ENCODE data around the gene BOD1. TPM values are rescaled to one million over a fixed set of nuclear protein-coding genes. Genes with fewer than 3 reads are reported as not detected.
A peak's percentile ranks its signal among the peaks of the same experiment; 100 is the strongest.

The BOD1 gene
- total RNA-seq, 1 donor from 2014 or later, result 70.9 TPM

DNA sequence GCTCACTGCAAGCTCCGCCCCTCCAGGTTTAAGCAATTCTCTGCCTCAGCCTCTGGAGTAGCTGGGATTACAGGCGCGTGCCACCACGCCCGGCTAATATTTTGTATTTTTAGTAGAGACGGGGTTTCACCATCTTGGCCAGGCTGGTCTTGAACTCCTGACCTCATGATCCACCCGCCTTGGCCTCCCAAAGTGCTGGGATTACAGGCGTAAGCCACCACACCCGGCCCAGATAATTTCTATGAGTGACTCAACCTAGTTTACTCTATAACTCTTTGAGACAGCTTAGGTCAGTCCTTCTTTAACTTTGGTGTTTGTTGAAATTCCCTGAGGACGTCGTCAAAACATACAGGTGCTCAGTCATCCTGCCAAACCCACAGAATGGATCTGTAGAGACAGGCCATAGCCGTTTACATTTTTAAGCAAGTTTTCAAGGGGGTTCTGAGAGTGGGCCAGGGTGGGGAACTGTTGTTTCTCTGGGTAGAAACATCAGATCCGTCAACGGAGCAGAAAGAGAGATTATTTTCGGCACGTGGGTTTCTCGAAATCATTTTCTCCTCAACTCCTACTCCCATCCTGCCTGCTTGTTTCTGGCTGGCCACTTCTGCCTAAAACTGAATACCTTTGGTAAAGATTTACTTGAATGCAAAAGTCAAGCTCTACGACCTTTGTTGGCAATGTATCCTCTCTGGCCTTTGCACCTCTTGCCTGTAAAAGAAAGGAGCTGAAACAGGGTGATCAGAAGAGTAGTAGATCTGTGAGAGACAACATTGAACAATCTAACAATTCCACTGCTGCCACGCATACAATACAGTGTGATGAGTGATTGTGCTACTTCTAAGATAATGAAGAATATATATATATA lies 6.0 kb upstream of the BOD1 start:
- Mint-ChIP-seq H3K27me3 (ENCODE audit: low read depth) (no peaks in the 10 kb centered on the region), H3K4me1 (ENCODE audit: low read depth) (peaks cover 14% of the 10 kb centered on the region), H3K36me3 (ENCODE audit: low read depth) (no peaks in the 10 kb centered on the region), H3K9me3 (ENCODE audit: low read depth) (no peaks in the 10 kb centered on the region), H3K27ac (ENCODE audit: unreplicated experiment) (no peak overlapping the region), H3K4me3 (ENCODE audit: unreplicated experiment) (no peak overlapping the region)
- no peak for DNase-seq (ENCODE audit: low spot score)
- TF ChIP-seq, protein P1, sequence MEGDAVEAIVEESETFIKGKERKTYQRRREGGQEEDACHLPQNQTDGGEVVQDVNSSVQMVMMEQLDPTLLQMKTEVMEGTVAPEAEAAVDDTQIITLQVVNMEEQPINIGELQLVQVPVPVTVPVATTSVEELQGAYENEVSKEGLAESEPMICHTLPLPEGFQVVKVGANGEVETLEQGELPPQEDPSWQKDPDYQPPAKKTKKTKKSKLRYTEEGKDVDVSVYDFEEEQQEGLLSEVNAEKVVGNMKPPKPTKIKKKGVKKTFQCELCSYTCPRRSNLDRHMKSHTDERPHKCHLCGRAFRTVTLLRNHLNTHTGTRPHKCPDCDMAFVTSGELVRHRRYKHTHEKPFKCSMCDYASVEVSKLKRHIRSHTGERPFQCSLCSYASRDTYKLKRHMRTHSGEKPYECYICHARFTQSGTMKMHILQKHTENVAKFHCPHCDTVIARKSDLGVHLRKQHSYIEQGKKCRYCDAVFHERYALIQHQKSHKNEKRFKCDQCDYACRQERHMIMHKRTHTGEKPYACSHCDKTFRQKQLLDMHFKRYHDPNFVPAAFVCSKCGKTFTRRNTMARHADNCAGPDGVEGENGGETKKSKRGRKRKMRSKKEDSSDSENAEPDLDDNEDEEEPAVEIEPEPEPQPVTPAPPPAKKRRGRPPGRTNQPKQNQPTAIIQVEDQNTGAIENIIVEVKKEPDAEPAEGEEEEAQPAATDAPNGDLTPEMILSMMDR (IDR thresholded peaks at IDR 0.05), result no peak

DNA sequence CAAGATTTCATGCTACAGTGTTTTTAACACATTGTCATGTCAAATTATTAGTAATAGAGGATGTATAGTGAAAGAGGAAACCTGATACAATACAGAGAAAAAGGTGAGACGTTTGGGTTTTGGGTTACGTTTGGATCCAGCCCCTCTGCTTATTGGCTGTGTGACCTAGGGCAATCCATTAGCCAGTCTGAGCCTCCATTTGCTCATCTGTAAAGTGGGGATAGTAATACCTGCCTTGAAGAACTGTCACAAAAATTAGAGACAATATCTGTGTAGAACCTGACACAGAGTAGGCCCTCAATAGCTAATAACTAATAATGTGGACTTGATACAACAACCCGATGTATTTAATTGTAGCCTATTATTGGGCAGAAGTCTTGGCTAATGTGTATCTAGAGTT lies 4.3 kb upstream of the BOD1 start:
- Mint-ChIP-seq H3K9me3 (ENCODE audit: low read depth) (no peaks in the 10 kb centered on the region), H3K36me3 (ENCODE audit: low read depth) (no peaks in the 10 kb centered on the region), H3K27ac (ENCODE audit: unreplicated experiment) (no peak overlapping the region), H3K4me3 (ENCODE audit: unreplicated experiment) (no peak overlapping the region), H3K27me3 (ENCODE audit: low read depth) (no peaks in the 10 kb centered on the region), H3K4me1 (ENCODE audit: low read depth) (peaks cover 20% of the 10 kb centered on the region)
- no peak for DNase-seq (ENCODE audit: low spot score)
- TF ChIP-seq, protein P1 (IDR thresholded peaks at IDR 0.05), result no peak

DNA sequence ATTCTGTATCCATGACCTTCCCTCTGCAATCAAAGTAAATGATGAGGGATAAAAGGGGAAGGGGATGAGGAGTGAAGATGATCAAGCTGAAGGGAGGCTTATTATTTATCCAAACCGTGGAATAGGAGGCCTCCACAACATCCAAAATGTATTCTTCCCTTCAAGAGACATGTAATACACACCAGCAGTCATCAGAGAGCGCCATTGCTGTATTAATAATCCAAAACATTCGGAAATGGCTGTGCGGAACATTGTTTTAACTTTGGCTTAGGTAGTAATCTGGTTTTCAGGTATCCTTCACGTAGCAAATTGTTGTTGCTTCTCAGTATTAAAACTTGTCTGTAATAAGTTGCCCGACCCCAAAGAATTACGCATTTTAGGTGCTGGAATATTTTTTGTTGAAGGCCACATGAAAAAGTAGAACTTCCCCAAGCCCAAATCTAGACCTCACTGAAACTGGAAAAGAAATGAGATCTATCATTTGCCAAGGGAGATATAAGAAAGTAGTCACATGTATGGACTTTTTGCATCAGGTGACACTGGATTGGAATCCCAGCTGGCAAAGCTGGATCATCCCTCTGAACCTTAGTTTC lies 2.6 kb upstream of the BOD1 start:
- TF ChIP-seq, protein P1 (IDR thresholded peaks at IDR 0.05), result peak; percentile 96
- H3K4me3 Mint-ChIP-seq (ENCODE audit: unreplicated experiment), result no peak overlapping the region
- no peaks in the 10 kb centered on the region for H3K9me3 Mint-ChIP-seq (ENCODE audit: low read depth)
- no peak for DNase-seq (ENCODE audit: low spot score)
- no peak overlapping the region for H3K27ac Mint-ChIP-seq (ENCODE audit: unreplicated experiment)
- H3K27me3 Mint-ChIP-seq (ENCODE audit: low read depth), result no peaks in the 10 kb centered on the region
- peaks cover 31% of the 10 kb centered on the region for H3K4me1 Mint-ChIP-seq (ENCODE audit: low read depth)
- no peaks in the 10 kb centered on the region for H3K36me3 Mint-ChIP-seq (ENCODE audit: low read depth)

DNA sequence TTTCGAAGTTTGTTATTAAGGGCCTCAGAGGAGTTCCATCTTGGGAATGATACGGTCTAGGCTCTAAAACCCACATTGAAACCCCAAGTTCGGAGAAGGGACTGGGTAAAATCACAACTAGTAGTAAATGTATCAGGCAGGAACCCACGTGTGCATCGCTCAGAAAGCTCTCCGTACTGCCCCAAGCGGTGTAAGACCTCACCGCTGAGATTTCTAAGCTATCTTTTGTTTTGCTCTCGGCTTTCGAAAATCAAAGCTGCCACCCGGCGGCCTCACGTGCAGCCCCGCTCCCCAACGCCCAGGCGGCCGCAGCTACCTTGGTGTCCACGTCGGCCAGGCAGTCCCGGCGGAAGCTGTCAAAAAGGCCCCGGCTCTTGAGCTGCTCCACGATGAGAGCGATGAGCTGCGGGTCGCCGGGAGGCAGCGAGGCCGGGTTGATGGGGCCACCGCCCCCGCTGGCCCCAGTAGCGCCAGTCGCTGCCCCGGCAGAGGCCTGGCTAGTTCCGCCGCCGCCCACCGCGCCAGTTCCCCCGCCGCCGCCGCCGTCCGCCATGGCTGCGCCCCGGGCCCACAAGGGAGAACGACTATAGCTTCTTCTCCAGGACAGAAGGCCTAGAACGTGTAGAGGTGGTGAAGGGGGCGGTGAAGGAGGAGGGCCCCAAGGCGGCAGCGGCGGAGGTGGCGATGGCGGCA lies 420 bp downstream of the BOD1 start:
- Mint-ChIP-seq H3K9me3 (ENCODE audit: low read depth) (no peaks in the 10 kb centered on the region), H3K36me3 (ENCODE audit: low read depth) (peaks cover 5% of the 10 kb centered on the region), H3K4me1 (ENCODE audit: low read depth) (peaks cover 59% of the 10 kb centered on the region), H3K4me3 (ENCODE audit: unreplicated experiment) (peak overlapping the region; percentile 85), H3K27me3 (ENCODE audit: low read depth) (no peaks in the 10 kb centered on the region), H3K27ac (ENCODE audit: unreplicated experiment) (peak overlapping the region; percentile 97)
- no peak for DNase-seq (ENCODE audit: low spot score)
- TF ChIP-seq, protein P1 (IDR thresholded peaks at IDR 0.05), result peak; percentile 87

DNA sequence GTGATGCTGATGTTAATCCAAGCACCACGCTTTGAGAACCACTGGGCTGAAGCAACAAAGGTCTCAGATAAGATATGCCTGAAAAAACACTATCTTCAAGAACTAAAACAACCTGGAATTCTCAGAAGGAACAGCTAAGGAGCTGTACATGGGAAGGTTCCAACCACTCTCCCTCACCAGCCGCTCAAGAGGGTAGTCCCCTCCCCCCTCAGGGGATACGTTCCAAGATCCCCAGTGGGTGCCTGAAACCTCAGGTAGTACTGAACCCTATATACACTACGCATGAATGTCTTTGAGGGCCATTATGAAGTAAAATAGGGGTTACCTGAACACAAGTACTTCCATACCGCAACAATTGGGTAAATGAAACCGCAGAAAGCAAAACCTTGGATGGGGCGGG lies 1.9 kb downstream of the BOD1 start:
- TF ChIP-seq, protein P1 (IDR thresholded peaks at IDR 0.05), result no peak

More for the DNA sequence above, 1.9 kb downstream of the BOD1 start:
- Mint-ChIP-seq H3K4me1 (ENCODE audit: low read depth) (peaks cover 59% of the 10 kb centered on the region), H3K27ac (ENCODE audit: unreplicated experiment) (no peak overlapping the region), H3K4me3 (ENCODE audit: unreplicated experiment) (peak overlapping the region; percentile 85), H3K36me3 (ENCODE audit: low read depth) (peaks cover 9% of the 10 kb centered on the region), H3K27me3 (ENCODE audit: low read depth) (no peaks in the 10 kb centered on the region), H3K9me3 (ENCODE audit: low read depth) (no peaks in the 10 kb centered on the region)
- no peak for DNase-seq (ENCODE audit: low spot score)
